Left renal pelvis (tissue), 4 donors: Measurements from ENCODE around the gene FAM193B. TPM values are rescaled to one million over a fixed set of nuclear protein-coding genes. Genes with fewer than 3 reads are reported as not detected.

Source experiments
- DNase-seq, 4 donors: peaks; one replicate each; pipeline ENCODE4 v3.0.0-alpha.2; 2013; ENCODE audit warnings: low read depth in 4 of 4, low spot score in 3 of 4
- polyA plus RNA-seq, 4 donors: library from polyadenylated mRNA; unstranded; fragments of 120-200 nt; gene quantifications; one replicate each; pipeline ENCODE4 v1.2.1, GENCODE V29; 2013; ENCODE audit not compliant: insufficient read length in 4 of 4

Gene FAM193B
- polyA plus RNA-seq, 4 donors = 59.7 to 127 (median 73.9) TPM

GRCh38 chr5:177519463-177520235, 34.7 kb downstream of the FAM193B start:
- no peak for DNase-seq

- peak; percentile 95 to 98 (median 97) for DNase-seq
Observed at GRCh38 chr5:177516601-177517568, 37.5 kb downstream of the FAM193B start, which contains the start of gene DDX41. TSS of gene DDX41 (minus strand) at chr5:177516961. CDS start at chr5:177516945, 16 bp downstream.

GRCh38 chr5:177515580-177515979, 38.8 kb downstream of the FAM193B start:
- no peak for DNase-seq

- DNase-seq = no peak
Observed at GRCh38 chr5:177514541-177514940, 39.8 kb downstream of the FAM193B start.

GRCh38 chr5:177513500-177513899, 40.9 kb downstream of the FAM193B start:
- no peak for DNase-seq

GRCh38 chr5:177512736-177513380, 41.5 kb downstream of the FAM193B start:
- DNase-seq = no peak

GRCh38 chr5:177511796-177512675, 42.3 kb downstream of the FAM193B start:
- DNase-seq = no peak

- no peak for DNase-seq
Observed at GRCh38 chr5:177511181-177511580, 43.2 kb downstream of the FAM193B start.

- DNase-seq = no peak
Observed at GRCh38 chr5:177510567-177511053, 43.8 kb downstream of the FAM193B start.

GRCh38 chr5:177509991-177510566, 44.3 kb downstream of the FAM193B start:
- no peak for DNase-seq

- no peak for DNase-seq
Observed at GRCh38 chr5:177509381-177509951, 44.9 kb downstream of the FAM193B start, which contains the start of gene DOK3. TSS of gene DOK3 (minus strand) at chr5:177509826. CDS start at chr5:177509540, 286 bp downstream.

GRCh38 chr5:177508837-177509236, 45.5 kb downstream of the FAM193B start:
- no peak for DNase-seq

GRCh38 chr5:177508221-177508611, 46.1 kb downstream of the FAM193B start:
- no peak for DNase-seq

GRCh38 chr5:177507596-177508220, 46.7 kb downstream of the FAM193B start:
- DNase-seq = no peak

GRCh38 chr5:177507165-177507564, 47.2 kb downstream of the FAM193B start:
- DNase-seq = no peak

GRCh38 chr5:177505075-177505474, 49.3 kb downstream of the FAM193B start:
- no peak for DNase-seq

- DNase-seq = no peak
Observed at GRCh38 chr5:177504086-177505056, 50.0 kb downstream of the FAM193B start.
